GM18519 (cell line): ENCODE results near the gene GRPEL1.
A peak's percentile ranks its signal among the peaks of the same experiment; 100 is the strongest.

Experiments
- ATAC-seq: cut with Tn5 transposase; IDR thresholded peaks from one replicate; pipeline ENCODE4 v1.9.1; 2021; ENCODE audit warnings: mild to moderate bottlenecking, moderate library complexity; ENCODE audit not compliant: unreplicated experiment, low FRiP score

Gene GRPEL1

GRCh38 chr4:7046971-7047370 lies 20.9 kb downstream of the GRPEL1 start:
- ATAC-seq, result no peak

- ATAC-seq, result no peak
These were observed 21.6 kb downstream of the GRPEL1 start for GRCh38 chr4:7045961-7046921.

GRCh38 chr4:7045553-7045952 lies 22.3 kb downstream of the GRPEL1 start:
- ATAC-seq, result no peak

GRCh38 chr4:7044137-7044930 lies 23.5 kb downstream of the GRPEL1 start:
- no peak for ATAC-seq

- ATAC-seq, result peak; percentile 4
These were observed 24.4 kb downstream of the GRPEL1 start, which contains the start of gene TADA2B for GRCh38 chr4:7043284-7044136. Gene TADA2B (plus strand): TSS chr4:7043372. CDS start chr4:7043580, 208 bp downstream.

DNA sequence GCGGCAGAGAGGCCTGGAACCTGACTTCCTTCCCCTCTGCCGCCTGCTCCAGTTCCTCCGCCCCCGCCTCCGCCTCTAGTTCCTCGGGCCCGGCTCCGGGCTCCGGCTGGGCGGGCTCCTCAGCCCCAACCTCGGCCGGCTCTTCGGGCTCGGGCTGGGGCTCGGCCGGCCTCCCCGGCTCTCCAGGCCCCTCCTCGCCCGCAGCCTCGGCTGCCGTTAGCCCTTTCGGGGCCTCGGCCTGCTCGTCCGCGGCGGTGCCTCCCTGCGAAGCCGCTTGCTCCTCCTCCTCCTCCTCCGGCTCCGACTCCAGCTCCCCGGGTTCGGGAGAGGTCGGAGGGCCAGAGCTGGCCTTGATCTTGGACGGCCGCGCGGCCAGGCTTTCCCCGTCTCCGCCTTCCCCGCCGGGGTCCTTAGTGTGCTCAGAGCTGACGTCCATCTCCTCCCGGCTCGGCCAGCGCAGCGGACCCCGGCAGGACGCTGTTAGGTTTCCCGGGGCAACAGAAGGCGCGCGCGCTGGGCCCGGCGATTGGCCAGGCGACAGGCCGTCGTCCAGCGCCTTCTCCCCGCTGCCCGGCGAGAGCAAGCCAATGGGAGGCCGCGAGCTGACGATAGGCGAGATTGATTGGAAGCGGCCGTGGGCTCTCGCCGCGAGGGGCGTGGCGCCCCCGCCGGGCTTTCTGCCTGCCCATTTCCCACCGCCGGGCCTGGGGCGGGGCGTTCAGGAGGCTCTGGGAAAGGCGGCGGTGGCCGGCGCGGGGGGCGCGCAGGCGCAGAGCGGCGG lies 25.2 kb downstream of the GRPEL1 start:
- peak; percentile 68 for ATAC-seq

DNA sequence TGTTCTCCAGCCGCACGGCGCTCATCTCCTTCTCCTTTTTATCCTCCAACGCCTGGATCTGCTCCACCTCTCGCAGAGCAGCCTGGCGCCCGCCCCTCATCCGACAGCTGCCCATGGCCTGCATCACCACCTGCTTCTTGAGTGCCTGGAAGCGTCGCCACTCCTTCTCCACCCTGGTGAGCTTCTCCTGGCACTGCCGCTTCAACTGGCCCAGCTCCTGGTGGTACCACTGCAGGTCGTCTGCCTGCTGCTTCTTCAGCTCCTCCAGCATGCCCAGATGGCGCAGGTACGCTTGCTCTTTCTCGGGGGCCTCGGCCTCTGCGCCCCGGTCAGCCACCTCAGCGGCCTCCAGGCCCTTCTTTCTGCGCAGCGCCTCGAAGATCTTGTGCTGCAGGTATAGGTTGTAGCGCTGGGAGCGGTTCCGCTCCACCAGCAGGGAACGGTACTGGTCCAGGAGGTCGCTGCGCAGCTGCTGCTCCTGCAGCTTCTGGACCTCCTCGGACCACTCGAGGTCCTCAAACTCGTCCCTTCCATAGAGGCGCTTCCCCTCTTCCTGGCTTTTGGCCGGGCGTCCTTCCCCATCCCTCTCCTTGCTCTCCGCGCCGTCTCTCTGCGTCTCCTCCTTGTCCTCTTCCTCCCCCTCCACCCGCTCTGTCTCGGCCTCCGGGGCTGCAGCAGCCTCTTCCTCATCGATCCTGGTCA lies 25.9 kb downstream of the GRPEL1 start:
- ATAC-seq, result no peak

GRCh38 chr4:7041246-7041645 lies 26.6 kb downstream of the GRPEL1 start:
- ATAC-seq, result no peak

GRCh38 chr4:7040765-7041164 lies 27.1 kb downstream of the GRPEL1 start:
- no peak for ATAC-seq

DNA sequence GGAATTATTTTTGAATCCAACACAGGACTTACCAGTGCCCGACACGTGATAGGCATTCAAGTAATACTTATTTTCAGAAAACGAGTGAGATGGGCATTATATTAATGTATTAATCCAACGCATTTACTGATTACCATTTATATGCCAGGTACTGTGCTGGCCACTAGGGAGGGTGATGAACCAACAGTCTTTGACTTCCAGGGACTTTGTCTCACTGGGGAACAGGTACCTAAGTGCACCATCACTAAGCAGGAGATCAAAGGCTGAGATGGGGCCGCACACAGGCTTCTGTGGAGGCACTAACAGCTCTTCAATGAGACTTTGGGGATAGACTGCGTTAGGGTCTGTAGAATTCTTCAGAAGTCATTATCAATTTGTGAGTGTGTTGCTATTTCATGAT lies 30.4 kb downstream of the GRPEL1 start:
- ATAC-seq, result no peak

DNA sequence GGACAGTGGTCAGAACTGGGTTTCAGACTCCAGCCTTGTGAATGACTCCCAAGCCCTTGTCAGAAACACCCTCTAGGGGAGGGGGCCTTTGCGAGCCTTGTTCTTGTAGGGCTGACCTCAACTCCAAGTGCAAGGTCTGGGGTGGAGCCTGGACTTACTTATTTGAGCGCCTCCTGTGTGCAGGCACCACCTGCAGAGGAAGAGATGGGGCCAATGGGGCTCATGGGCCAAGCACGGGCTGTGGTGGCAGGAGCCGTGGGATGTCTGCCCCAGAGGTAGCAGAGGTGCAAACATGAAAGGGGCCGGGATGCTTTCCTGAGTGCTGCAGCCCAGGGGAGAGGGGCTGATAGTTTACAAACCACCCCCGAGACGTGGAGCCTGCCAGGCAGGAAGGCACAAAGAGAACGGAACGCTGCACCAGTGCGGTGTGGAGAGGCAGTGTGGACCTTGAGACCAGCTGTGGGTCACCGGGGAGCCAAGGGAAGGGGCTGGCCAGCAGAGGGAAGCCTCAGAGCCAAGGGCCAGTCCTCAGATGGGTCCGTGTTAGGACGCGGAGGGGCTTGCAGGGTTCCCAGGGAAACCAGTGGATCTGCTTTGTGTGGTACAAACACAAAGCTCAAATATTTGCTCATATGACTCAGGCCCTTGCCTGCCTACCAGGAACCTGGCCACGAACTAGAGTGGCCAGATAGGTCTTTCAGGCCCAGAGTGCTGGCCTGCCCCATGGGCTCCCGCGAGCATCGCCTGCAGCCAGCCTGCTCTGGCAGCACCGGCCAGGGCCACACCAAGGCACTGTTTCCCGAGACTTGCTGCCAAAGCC lies 33.4 kb downstream of the GRPEL1 start:
- ATAC-seq, result no peak

- no peak for ATAC-seq
These were observed 35.3 kb downstream of the GRPEL1 start for GRCh38 chr4:7032596-7032995.

DNA sequence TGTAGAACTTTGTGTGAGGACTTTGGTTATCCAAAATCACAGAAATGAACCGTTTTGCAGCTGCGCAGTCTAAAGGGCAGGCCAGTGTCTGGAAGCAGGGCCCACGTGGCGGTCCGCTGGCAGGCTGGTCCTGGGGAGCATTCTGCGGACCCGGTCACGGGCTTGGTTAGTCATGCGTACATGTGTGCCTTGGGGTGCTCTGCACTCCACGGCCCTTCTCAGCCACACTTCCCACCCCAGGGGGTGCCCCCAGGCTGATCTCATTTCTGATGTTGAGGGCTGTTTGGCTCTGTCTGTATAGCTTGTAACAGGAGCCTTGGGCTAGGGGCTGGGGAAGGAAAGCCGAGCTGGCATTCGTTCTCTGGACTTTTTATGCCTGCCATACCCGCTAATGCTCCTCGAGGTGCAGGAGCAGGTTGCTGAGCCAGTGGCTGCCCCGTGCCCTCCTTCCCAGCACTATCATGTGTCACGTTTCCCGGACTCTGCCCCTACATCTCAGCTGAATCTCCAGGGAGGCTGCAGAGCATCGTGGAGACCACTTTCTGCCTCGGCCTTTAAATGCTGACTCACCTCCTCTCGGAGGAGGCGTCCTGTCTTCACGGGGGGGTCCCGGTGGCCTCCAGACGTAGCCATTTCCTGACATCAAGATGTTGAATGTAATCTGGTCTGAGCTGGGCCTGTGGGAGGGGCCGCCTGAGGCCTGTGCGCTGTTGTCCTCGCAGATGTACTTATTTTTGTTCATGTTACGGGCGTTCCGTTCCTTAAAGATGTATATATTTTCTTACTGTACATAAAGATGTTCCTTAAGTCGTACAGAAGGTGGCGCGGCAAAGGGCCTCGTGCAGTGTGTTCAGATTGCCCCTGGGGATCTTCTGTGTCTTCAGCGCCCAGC lies 36.1 kb downstream of the GRPEL1 start:
- no peak for ATAC-seq

GRCh38 chr4:7030856-7031255 lies 37.0 kb downstream of the GRPEL1 start:
- ATAC-seq, result no peak

GRCh38 chr4:7029921-7030320 lies 37.9 kb downstream of the GRPEL1 start:
- no peak for ATAC-seq

GRCh38 chr4:7029212-7029611 lies 38.7 kb downstream of the GRPEL1 start:
- ATAC-seq, result no peak

DNA sequence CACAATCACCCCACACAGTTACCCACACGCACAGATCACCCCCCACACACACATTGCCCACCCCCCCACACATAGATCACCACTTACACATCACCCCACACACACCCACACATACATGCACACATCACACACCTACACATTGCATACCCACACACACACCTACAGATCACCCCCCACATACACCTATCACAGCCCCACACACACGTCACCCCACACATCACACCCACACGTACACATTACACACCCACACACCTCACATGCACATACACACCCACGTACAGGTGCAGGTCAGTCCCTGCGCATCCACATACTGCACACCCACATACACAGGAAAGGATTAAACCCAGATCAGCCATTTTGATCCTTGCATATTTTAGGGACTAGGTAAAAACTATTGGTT lies 40.0 kb downstream of the GRPEL1 start:
- no peak for ATAC-seq
